Stimulated activated CD8-positive, alpha-beta memory T cell treated with anti-CD3 and anti-CD28 coated beads, Interleukin-12 subunit alpha, Interleukin-12 subunit beta, amount 100 ng/mL, for 24 hours (primary cell): ENCODE data around the gene CPEB1.
"Not testable (repeated sequence)": the region's sequence is repeated elsewhere in the genome, so short reads cannot be mapped to it uniquely, and the experiment has no call there.

Experiments
- DNase-seq: peaks from one replicate; pipeline ENCODE4 v3.0.0-alpha.2; 2020; ENCODE audit errors: extremely low read depth

Gene CPEB1

DNA sequence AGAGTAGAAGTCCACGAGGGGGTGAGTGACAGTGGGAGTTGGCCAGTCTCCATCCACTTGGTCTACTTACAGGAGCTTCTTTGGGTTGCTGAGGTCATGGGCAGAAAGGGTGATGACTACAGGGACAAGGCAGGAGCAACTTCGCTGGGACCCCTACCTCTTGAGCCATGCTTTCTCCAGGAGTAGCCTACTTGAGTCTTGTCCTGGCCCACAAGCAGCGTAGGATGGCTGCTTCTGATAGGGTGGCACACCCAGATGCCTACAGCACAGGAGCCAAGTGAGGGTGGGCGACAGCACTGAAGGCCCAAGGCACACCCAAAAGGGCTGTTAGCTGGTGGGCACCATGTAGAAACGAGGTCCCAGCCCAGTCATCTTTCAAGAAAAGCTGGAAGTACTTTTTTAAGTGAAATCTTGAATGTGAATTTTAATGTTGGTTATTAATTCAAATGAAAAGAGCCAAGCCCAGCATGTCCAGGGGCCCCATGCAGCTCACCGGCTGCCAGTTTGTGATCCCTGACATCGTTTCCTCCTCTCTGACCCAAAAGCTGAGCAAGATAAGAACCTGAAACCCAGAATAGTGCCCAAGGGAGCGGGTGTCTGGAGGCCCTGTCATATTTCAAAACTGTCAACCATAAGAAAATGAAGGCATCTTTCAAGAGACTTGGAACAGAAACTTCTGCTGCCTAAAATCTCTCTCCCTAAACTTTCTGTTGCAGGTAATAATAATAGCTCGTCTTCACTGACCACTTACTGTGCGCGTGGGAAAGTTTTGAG, 2.2 kb upstream of the CPEB1 start:
- no peak for DNase-seq

DNA sequence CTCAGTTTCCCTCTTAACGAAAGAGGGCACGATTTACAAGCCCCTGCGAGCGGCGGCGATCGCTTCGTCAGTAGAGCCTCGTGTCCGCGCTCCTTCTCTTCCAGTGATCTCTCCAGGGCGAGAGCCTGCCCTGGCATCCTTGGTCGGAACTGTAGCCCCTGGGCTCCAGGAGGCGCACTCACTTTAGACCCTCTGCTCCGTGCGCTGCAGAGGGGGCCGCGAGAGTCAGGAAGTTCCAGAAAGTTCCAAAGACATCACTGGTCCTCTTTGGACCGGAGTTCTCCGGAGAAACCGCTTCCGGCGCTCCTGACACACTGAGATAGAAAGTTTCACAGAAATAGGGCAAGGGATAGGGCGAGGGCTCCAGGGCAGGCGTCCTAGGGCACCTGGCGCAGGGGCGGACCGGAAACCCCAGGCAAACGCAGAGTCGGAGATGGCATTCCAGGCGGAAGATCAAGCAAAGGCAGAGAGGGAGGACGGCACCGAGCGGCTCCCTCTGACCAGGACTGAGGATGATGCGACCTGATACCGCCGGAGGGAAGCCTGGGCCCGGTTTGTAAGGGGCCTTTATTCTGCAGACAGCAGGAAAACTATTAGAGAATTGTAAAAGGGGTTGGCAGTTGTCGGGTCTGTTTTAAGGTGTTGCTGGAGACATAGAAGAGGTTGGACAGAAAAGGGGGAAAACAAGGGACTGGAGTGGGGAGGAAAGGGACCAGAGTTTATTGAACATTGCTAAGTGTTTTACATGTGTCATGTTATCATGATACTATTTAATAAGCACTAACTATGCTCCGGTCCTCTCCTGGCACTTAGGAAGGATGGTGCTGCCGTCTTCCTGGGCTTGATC, 1.3 kb upstream of the CPEB1 start:
- no peak for DNase-seq

DNA sequence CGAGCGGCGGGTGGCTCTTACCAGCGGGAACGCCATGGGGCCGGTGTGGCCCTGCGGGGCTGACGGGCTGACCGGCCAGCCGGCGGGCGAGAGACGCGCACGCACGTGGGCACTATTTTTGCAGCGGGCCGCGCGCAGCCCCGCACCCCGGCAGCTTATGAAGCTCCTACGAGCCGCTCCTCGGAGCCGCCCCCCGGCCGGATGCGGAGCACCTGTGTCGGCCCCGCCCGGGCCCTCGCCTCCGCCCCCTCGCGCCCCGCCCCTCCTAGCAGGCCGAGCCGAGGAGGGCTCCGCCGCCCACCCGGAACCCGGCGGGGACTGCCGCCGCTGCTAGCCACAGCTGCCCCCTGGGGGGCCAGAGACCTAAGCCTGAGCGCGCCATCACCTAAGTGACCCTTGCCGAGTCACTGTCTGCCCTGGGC, 683 bp upstream of the CPEB1 start:
- no peak for DNase-seq

DNA sequence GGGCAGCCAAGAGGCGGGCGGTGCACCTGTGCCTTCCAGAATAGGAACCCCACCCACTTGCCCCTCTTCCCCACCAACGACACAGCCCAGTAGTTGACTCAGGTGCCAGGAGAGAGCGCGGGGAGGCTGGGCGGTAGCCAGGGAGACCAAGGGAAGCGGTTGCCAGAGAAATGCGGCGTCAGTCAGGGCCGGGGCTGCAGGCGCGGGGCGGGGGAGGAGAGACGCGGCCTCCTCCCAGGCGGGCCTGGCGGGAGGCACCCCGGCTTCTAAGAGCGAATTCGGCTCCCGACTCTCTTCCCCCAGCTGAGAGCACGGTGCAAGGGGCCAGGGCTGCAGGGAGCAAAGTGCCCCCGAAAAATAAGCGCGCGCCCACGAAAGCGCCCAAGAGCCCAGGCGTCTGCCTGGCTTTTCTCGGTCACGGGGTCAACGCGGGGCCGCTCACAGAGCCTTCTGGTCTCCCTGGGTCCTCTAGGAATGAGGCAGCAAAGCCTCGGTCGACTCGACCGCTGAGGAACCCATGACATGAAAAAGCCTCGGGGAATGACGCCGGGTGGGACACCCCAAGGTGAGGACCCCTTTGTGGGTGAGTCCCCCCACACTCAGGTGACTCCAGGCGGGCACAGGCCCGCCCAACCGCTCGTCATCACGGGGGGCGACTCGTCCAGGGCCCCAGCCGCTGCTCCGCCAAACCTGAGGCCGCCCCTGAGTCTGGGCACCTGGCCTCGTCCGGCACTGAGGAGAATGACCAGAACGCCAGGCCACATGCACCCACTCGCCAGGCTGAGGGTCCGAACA, 716 bp downstream of the CPEB1 start:
- DNase-seq = no peak

DNA sequence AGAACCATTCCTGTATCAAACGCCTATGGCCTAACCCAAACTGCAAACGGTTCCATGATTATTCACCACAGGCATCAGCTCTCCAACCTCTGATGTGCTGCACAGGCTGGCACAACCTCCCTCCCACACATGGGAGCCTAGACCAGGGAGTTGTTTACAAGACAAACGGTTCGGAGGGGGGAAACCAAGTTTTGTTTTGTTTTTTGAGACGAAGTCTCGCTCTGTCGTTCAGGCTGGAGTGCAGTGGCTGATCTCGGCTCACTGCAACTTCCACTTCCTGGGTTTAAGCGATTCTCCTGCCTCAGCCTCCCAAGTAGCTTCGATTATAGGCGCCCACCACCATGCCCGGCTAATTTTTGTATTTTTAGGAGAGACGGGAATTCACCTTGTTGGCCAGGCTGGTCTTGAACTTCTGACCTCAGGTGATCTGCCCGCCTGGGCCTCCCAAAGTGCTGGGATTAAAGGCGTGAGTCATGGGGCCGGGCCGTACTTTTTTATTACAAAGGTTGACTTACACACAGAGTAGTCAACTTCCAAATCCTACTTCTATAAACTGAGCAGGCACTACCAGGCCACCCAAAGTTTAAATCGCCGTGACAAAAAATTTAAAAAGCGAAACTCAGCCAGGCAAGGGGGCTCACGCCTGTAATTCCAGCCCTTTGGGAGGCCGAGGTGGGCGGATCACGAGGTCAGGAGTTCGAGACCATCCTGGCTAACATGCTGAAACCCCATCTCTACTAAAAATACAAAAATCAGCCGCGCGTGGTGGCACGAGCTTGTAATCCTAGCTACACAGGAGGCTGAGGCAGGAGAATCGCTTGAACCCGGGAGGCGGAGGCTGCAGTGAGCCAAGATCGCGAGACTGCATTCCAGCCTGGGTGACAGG, 2.0 kb downstream of the CPEB1 start:
- DNase-seq = not testable (repeated sequence)

DNA sequence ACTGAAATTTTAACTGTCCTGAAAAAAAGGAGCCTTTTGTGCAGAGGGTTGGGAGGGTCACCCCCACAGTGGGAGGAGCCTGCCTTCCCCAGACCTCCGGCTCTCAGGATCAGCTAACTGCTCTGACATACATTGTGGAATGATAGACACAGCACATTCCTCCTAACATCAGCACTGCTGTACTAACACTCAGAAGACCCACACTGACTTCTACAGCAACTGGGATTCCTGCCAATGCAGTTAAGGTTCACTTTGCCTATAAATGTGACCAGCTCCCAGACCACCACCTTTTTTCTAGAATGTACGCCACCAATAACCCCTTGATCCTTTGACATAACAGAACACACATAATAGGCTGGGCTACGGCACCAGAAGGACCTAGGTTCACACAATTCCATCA, 3.2 kb downstream of the CPEB1 start:
- no peak for DNase-seq

DNA sequence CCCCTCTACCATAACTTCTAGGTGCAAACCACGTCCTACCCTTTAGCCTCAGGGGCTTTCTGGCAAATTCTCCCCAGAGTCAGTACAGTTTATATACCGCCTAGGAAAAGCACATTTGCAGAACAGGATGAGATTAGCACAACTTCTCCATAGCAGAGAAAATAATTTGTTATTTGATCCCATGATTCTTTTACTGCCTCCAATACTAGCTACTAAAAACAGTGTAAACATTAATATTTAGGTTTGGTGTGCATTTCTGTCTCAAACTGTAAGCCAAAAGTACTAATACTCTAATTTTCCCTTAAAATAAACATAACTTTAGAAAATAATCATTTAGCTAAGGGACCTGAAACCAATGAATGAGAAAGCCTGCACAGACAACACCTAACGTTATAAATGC, 4.5 kb downstream of the CPEB1 start:
- DNase-seq = no peak

DNA sequence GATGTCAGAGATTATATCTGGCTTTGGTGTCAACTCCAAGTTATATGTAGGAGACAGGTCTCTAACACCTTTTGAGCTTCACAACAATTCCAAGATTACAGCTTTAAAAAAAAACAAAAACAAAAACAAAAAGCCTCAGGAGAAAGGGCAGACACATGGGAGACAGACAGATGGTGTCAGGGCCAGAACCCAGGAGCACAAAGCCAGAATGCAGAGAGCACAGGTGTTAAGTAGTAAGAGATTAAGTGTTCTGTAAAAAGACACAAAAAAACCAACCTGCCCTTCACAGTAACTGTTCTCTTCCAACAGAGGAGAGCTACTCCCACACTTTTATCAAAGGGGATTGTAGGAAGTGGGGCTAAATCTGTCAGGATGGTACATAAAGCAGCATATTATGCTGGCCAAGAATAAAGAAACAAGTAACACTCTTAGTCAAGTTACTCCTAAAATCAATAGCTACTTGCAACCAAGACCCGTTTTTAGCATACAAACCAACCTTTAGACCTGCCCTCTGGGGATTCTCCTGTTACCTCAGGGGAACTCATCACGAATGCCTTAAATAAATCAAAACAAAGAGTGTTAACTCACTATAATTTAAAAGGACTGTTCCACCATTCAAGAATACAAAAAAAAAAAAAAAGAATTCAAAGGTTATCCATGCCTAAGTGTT, 5.9 kb downstream of the CPEB1 start:
- no peak for DNase-seq

DNA sequence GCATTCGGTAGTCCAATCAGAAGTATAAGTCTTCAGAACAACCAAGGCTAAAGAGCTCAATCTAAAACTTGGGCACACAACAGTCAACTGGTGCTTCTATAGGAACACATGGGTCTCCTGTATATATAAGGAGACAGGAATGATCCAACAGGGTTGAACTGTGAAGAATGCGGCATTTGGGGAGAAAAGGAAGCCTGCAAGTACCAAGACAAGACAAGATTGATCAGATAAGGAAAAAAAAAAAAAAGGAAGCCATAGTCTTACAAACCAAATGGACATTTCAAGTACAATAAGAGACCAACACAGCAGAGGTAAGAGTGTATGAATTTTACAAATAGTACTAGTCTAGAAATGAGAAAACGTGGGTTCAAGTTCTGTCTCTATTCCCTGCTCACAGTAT, 6.5 kb downstream of the CPEB1 start:
- no peak for DNase-seq

DNA sequence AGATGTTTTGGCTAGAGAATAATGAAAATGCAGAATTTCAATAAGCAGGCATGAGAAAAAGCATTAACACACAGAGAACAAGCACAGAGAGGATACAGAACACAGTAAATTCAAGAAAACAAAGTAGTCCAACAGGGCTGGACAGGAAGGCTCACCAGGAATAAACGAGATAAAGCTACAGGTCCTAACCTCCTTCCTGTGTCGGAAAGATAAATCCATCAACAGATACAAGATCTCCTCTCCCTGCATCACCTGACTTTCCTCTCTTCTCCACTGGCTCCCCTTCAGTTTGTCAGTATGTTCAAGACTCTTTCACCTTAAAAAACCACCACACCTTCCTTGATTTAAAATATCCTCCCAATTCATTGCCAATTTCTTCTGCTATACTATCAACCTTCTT, 11.4 kb downstream of the CPEB1 start:
- no peak for DNase-seq

DNA sequence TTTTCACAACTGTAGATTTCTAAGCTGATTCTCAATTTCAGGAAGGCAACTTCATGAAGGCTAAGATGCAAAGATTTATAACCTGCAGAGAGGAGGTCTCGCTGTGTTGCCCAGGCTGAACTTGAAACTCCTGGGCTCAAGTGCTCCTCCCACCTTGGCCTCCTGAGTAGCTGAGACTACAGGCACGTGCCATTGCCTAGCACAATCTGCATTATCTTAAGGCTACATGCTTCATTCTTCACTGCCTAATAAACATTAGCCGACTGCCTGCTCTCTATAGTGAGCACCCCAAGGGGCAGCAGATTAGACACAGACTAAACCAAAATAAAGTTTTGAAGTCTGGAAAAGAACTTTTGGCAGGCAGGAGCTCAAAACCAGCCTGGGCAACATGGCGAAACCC, 17.1 kb downstream of the CPEB1 start:
- DNase-seq = no peak

DNA sequence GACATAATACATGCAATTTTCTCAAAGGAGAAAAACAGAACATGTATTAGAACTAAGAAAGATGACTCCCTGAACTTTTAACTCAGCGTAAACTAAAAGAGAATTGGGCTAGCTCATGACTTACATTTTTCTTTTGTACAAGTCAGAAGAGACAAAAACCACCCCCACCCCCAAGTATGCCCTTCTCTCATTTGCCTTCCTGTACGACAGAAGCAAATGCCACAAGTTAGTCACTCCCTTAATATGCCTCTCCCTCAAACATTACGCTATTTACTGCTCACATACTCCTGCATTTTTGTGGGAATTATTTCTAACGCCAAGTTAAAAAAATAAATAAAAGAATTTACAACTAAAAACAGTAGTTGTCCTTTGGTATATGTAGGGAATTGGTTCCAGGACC, 22.0 kb downstream of the CPEB1 start:
- no peak for DNase-seq

DNA sequence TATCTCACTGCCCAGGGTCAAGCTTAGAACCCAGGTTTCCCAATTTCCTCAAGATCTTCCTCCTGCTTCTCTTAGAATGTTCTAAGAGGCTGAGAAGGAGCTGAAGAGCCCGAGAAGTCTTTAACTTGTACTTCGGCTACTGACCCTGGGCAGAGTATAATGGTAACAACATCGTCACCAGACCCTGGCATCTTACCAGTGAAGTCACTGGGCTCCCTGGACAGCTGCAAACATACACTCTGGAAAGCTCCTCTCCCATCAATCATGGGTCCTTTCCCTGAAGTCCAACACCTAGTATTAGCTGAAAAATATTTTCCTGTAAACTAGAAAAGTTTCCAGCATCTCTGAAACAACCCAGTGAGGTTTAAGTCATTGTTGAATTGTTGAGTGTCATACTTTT, 22.7 kb downstream of the CPEB1 start:
- no peak for DNase-seq

DNA sequence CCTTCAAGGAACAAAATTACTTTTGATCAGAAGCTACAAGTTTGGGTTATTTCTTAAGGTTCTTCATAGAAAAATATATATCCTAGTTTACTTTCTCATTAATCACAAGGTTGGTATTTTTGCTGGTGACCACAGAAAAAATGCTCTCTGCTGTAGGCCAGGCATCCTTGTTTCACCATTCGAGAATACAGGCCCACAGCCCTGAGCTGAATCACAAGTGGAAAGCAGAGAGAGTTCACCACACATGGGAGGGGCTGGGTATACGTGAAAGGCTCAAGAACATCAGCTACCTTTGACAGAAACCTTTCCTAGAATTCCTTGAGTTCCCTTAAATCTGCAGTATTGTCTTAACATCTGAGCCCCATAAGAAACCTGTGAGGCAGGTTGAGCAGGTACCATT, 23.2 kb downstream of the CPEB1 start:
- DNase-seq = no peak

DNA sequence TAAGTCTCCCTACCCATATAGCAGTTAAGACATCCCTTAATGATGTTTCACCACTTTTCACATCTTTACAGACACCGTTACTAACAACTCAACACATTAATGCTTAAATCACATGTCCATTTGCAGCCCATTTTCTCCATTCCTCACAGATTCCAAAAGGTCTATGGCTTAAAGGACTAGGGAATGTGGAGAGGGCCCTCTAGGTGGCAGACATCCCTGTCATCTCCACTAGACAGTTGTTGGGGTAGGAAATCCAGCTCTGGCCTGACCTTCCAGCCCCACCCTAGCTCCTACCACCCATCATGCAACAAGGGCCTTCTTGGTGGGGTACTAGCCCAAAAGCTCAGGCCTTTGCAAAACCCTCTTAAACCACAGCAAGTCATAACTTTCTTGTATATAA, 25.2 kb downstream of the CPEB1 start:
- DNase-seq = no peak

DNA sequence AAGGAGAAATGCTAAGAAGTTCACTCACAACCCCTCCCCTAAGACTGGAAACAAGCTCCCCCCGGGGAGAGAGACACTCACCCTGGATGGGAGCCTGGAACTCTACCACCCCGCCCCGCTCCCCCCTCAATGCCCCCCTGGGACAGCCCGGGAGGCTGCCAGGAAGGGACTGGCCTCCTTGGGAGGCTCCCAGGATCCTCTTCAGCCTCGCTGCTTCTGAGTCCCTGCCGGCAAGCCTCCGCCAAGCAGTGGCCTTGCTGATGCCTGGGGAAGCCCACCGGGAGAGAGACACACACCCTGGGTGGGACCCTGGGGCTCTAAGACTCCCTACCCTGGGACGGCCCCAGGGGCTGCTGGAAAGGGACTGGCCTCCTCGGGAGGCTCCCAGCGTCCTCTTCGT, 33.4 kb downstream of the CPEB1 start:
- DNase-seq = no peak

DNA sequence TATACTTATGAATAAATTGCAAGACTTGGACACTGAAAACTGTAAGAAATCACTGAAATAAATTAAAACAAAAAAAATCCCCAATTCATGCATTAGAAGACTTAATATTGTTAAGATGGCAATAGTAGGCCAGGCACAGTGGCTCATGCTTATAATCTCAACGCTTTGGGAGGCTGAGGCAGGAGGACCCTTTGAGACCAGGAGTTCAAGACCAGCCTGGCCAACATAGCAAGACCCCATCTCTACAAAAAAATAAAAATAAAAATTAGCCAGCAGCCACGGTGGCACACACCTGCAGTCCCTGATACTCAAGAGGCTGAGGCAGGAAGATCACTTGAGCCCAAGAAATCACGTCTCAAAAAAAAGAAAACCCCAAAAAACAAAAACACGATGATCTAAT, 35.8 kb downstream of the CPEB1 start:
- no peak for DNase-seq

DNA sequence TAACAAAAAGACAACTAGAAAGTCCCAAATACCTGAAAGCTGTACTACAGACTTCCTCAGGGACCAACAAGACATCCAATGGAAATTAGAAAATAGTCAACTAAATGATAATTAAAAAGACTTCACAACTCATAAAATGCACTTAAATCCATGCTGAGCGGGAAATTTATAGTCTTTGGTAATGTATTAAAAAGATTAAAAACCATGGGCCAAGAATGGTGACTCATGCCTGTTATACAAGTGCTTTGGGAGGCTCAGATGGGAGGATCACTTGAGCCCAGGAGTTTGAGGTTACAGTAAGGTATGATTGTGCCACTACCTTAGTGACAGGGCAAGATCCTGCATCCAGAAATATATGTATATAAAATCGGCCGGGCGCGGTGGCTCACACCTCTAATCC, 45.0 kb downstream of the CPEB1 start:
- no peak for DNase-seq

DNA sequence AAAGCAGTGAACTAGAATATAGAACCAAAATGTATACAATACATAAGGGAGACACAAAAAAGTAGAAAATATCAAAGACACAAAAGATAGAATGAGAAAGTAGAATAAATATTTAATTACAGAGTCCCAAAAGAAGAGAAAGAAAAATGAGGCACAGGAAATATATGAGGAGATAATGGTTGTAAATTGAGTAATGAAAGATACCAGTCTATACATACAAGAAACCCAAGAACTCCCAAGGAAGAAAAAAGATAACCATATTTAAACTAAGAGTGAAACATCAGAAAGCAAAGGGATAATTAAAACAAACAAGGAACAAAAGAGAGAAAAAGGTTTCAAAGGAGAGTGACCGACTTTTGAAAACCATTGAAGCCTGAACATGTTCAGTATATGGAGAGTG, 47.3 kb downstream of the CPEB1 start:
- no peak for DNase-seq

DNA sequence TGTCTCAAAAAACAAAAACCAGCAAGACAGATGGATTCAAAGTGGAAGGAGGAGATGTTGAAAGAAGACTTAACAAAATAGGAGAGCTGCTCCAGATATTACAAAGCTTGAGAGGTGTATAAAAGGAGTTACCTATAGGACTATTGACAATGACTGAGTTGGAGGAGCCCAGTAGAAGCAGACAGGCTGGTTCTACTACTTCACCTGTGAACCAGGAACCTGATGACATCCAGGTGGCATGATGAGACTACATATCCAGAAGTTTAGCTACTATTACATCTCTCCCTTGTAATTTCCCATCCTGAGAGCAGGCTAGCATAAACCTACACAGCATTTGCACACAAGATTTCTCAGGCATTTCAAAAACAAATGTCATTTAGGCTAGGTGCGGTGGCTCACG, 49.3 kb downstream of the CPEB1 start:
- DNase-seq = no peak

DNA sequence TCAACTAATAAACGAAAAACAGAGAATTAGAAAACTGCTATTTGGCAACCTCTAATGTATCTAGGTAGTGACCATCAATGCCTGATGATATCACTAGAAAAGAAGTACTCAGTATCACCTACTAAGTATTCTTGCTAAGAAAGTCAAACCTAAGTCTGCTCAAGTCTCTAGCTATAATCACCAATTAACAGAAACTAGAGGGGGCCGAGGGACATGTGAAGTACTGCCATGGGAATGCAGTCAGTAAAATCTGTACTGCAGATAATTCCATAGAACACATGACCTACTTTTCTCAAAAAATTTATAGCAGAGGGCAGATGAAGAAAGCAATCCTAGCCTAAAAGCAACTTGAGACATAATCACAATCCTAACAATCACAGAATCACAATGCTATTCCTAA, 51.4 kb downstream of the CPEB1 start:
- no peak for DNase-seq
